Stimulated activated naive CD8-positive, alpha-beta T cell treated with anti-CD3 and anti-CD28 coated beads, Interleukin-15, Interleukin-2, amounts not matched to agents 100 U/mL and 50 U/mL, for 24 hours (primary cell): ENCODE data around the gene COX7B.

Experiments
- ATAC-seq: fragments of 150-1000 bp; cut with Tn5 transposase; one replicate; pipeline ENCODE4 v1.10.0; 2021
- DNase-seq: peaks from one replicate; pipeline ENCODE4 v3.0.0; 2021

The COX7B gene

GRCh38 chrX:77945910-77946545 lies 46.8 kb downstream of the COX7B start:
- DNase-seq: no peak
- no peak for ATAC-seq

GRCh38 chrX:77946571-77946970 lies 47.3 kb downstream of the COX7B start:
- no peak for DNase-seq
- no peak for ATAC-seq

GRCh38 chrX:77949840-77950239 lies 50.6 kb downstream of the COX7B start:
- DNase-seq (no peak), ATAC-seq (no peak)

- ATAC-seq: no peak
- DNase-seq: no peak
Measured at GRCh38 chrX:77952173-77952572, 52.9 kb downstream of the COX7B start.

GRCh38 chrX:77953302-77953701 lies 54.0 kb downstream of the COX7B start:
- no peak for DNase-seq
- ATAC-seq: no peak

- no peak for ATAC-seq
- DNase-seq: no peak
Measured at GRCh38 chrX:77953708-77954107, 54.4 kb downstream of the COX7B start.
